Karpas-422 (cell line): ENCODE measurements around the gene KCNN3. TPM values are rescaled to one million over a fixed set of nuclear protein-coding genes. Genes with fewer than 3 reads are reported as not detected.

Experiments used
- DNase-seq: peaks from one replicate; pipeline ENCODE4 v3.0.0-alpha.2; 2015
- H2AFZ ChIP-seq: fragments of 200-600 bp; sonication (generic); 2 replicates; pipeline ENCODE4 v1.6.1; 2014; ENCODE audit warnings: antibody characterized with exemption, low read length, mixed read lengths
- H3K27ac ChIP-seq: fragments of 200-600 bp; sonication (generic); 2 replicates; pipeline ENCODE4 v1.5.1; 2014; ENCODE audit warnings: mild to moderate bottlenecking, low read length, moderate library complexity
- H3K27me3 ChIP-seq: fragments of 200-600 bp; sonication (generic); 2 replicates; pipeline ENCODE4 v1.6.1; 2014; ENCODE audit warnings: low read length, mixed read lengths
- H3K36me3 ChIP-seq: fragments of 200-600 bp; sonication (generic); 2 replicates; pipeline ENCODE4 v1.6.1; 2014; ENCODE audit warnings: low read length, mixed read lengths; ENCODE audit not compliant: insufficient read depth
- H3K4me1 ChIP-seq: fragments of 200-600 bp; sonication (generic); 2 replicates; pipeline ENCODE4 v1.6.1; 2014; ENCODE audit warnings: mild to moderate bottlenecking, low read length, mixed read lengths
- H3K4me2 ChIP-seq: fragments of 200-600 bp; sonication (generic); 2 replicates; pipeline ENCODE4 v1.6.1; 2014; ENCODE audit warnings: low read length, low read depth, mild to moderate bottlenecking; ENCODE audit not compliant: poor library complexity, severe bottlenecking
- H3K4me3 ChIP-seq: fragments of 200-600 bp; sonication (generic); 2 replicates; pipeline ENCODE4 v1.5.1; 2014; ENCODE audit warnings: mild to moderate bottlenecking, antibody characterized with exemption, low read length, mixed read lengths
- H3K79me2 ChIP-seq: fragments of 200-600 bp; sonication (generic); 2 replicates; pipeline ENCODE4 v1.6.1; 2014; ENCODE audit warnings: mild to moderate bottlenecking, low read length, mixed read lengths
- H3K9ac ChIP-seq: fragments of 200-600 bp; sonication (generic); 2 replicates; pipeline ENCODE4 v1.6.0; 2014; ENCODE audit warnings: low read length
- H3K9me2 ChIP-seq: fragments of 200-600 bp; sonication (generic), shearing (Covaris generic); replicated peaks from 2 replicates; pipeline ENCODE4 v1.6.0; 2014; ENCODE audit warnings: mild to moderate bottlenecking, low read length, moderate library complexity; ENCODE audit not compliant: insufficient read depth
- H3K9me3 ChIP-seq: fragments of 300-700, 200-600 bp; sonication (generic); 2 replicates; pipeline ENCODE4 v1.6.1; 2014; ENCODE audit warnings: low read length, mixed read lengths
- H4K20me1 ChIP-seq: fragments of 200-600 bp; sonication (generic); 2 replicates; pipeline ENCODE4 v1.6.1; 2014; ENCODE audit warnings: mild to moderate bottlenecking, antibody characterized with exemption, low read length, low read depth; ENCODE audit not compliant: insufficient read depth
- total RNA-seq: library from RNA; depleted of rRNA; stranded (reverse); fragments of >200 nt; shearing (Covaris generic); gene quantifications from 2 replicates; pipeline ENCODE4 v1.2.3, GENCODE V29; 2014; ENCODE audit warnings: low replicate concordance

Gene KCNN3
- total RNA-seq, 1 experiment from 2014 or later: 68.2 TPM

GRCh38 chr1:154856049-154856448 lies 14.0 kb downstream of the KCNN3 start:
- Histone ChIP-seq H3K9ac (peak overlapping the region; percentile 65; the same call in 1 of the 2 replicates), H4K20me1 (no peaks in the 10 kb centered on the region), H3K4me2 (peak overlapping the region; percentile 83), H3K9me2 (no peaks in the 10 kb centered on the region), H3K27ac (peak overlapping the region; percentile 97), H3K27me3 (no peaks in the 10 kb centered on the region), H3K9me3 (no peaks in the 10 kb centered on the region), H3K4me3 (peak overlapping the region; percentile 58; the same call in 1 of the 2 replicates), H3K79me2 (peaks cover 72% of the 10 kb centered on the region), H3K4me1 (peaks cover 79% of the 10 kb centered on the region), H2AFZ (no peak overlapping the region), H3K36me3 (peaks cover 7% of the 10 kb centered on the region; the same call in 1 of the 2 replicates)
- no peak for DNase-seq

GRCh38 chr1:154855186-154855851 lies 14.8 kb downstream of the KCNN3 start:
- Histone ChIP-seq H3K27me3 (no peaks in the 10 kb centered on the region), H2AFZ (no peak overlapping the region), H3K9me2 (no peaks in the 10 kb centered on the region), H3K9me3 (no peaks in the 10 kb centered on the region), H4K20me1 (no peaks in the 10 kb centered on the region), H3K4me1 (peaks cover 77% of the 10 kb centered on the region), H3K4me2 (peak overlapping the region; percentile 83), H3K27ac (peak overlapping the region; percentile 97; the same call in 1 of the 2 replicates), H3K36me3 (peaks cover 7% of the 10 kb centered on the region; the same call in 1 of the 2 replicates), H3K79me2 (peaks cover 78% of the 10 kb centered on the region), H3K9ac (no peak overlapping the region; the same call in 1 of the 2 replicates), H3K4me3 (no peak overlapping the region)
- no peak for DNase-seq

GRCh38 chr1:154852845-154853244 lies 17.2 kb downstream of the KCNN3 start:
- H3K4me2 ChIP-seq: no peak overlapping the region
- no peak overlapping the region for H3K9ac ChIP-seq
- H3K27ac ChIP-seq: 0 out of 2 replicates have a peak overlapping the region, but pooled peaks have one; percentile 16
- DNase-seq: no peak
- H4K20me1 ChIP-seq: no peaks in the 10 kb centered on the region
- H3K9me2 ChIP-seq: no peaks in the 10 kb centered on the region
- no peak overlapping the region for H3K4me3 ChIP-seq
- H3K4me1 ChIP-seq: peaks cover 77% of the 10 kb centered on the region
- H3K79me2 ChIP-seq: peaks cover 84% of the 10 kb centered on the region
- no peak overlapping the region for H2AFZ ChIP-seq
- peaks cover 7% of the 10 kb centered on the region; the same call in 1 of the 2 replicates for H3K36me3 ChIP-seq
- no peaks in the 10 kb centered on the region for H3K27me3 ChIP-seq
- no peaks in the 10 kb centered on the region for H3K9me3 ChIP-seq

- Histone ChIP-seq H3K27ac (peak overlapping the region; percentile 20; the same call in 1 of the 2 replicates), H3K4me2 (peak overlapping the region; percentile 4), H3K4me1 (peaks cover 77% of the 10 kb centered on the region), H3K27me3 (no peaks in the 10 kb centered on the region), H3K9me2 (no peaks in the 10 kb centered on the region), H3K9me3 (no peaks in the 10 kb centered on the region), H4K20me1 (no peaks in the 10 kb centered on the region), H3K4me3 (no peak overlapping the region), H3K9ac (0 out of 2 replicates have a peak overlapping the region, but pooled peaks have one; percentile 10), H3K79me2 (peaks cover 86% of the 10 kb centered on the region), H3K36me3 (peaks cover 7% of the 10 kb centered on the region; the same call in 1 of the 2 replicates), H2AFZ (no peak overlapping the region)
- peak; percentile 72 for DNase-seq
These were observed 18.5 kb downstream of the KCNN3 start for GRCh38 chr1:154851392-154852177.

GRCh38 chr1:154849645-154850131 lies 20.4 kb downstream of the KCNN3 start:
- Histone ChIP-seq H3K9me2 (no peaks in the 10 kb centered on the region), H3K36me3 (no peaks in the 10 kb centered on the region), H3K27me3 (no peaks in the 10 kb centered on the region), H3K9me3 (no peaks in the 10 kb centered on the region), H3K9ac (no peak overlapping the region), H4K20me1 (no peaks in the 10 kb centered on the region), H3K4me2 (no peak overlapping the region), H2AFZ (no peak overlapping the region), H3K4me1 (peaks cover 82% of the 10 kb centered on the region), H3K27ac (peak overlapping the region; percentile 28; the same call in 1 of the 2 replicates), H3K79me2 (peaks cover 89% of the 10 kb centered on the region), H3K4me3 (no peak overlapping the region)
- DNase-seq: no peak

GRCh38 chr1:154848983-154849382 lies 21.1 kb downstream of the KCNN3 start:
- H3K27me3 ChIP-seq: no peaks in the 10 kb centered on the region
- H3K4me1 ChIP-seq: peaks cover 86% of the 10 kb centered on the region
- H4K20me1 ChIP-seq: no peaks in the 10 kb centered on the region
- H2AFZ ChIP-seq: no peak overlapping the region
- no peaks in the 10 kb centered on the region for H3K9me2 ChIP-seq
- no peak overlapping the region for H3K9ac ChIP-seq
- 0 out of 2 replicates have a peak overlapping the region, but pooled peaks have one; percentile 28 for H3K27ac ChIP-seq
- no peak overlapping the region for H3K4me2 ChIP-seq
- no peaks in the 10 kb centered on the region for H3K36me3 ChIP-seq
- no peaks in the 10 kb centered on the region for H3K9me3 ChIP-seq
- H3K4me3 ChIP-seq: no peak overlapping the region
- DNase-seq: no peak
- peaks cover 91% of the 10 kb centered on the region for H3K79me2 ChIP-seq

DNA sequence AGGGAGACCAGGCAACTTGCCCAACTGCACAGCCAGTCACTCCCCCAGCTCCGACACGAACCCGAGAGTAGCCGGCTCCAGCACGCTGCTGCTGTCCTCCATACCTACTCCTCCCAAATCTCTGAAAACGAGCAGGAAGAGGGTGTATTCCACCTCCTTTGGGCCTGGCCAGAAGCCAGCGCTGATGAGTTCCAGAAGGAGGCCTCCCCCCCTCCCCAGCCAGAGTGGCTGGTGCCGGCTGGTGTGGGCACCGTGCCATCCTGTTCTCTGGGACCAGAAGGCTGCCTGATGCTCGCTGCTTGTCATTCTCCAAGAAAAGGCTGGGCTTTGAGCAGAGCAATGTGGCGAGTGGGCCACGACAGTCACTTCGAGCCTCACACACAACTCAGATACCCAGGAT lies 22.2 kb downstream of the KCNN3 start:
- Histone ChIP-seq H2AFZ (no peak overlapping the region), H3K4me1 (peaks cover 96% of the 10 kb centered on the region), H3K9me2 (no peaks in the 10 kb centered on the region), H3K9me3 (no peaks in the 10 kb centered on the region), H3K4me3 (no peak overlapping the region), H3K27me3 (no peaks in the 10 kb centered on the region), H3K27ac (no peak overlapping the region), H3K79me2 (peaks cover 96% of the 10 kb centered on the region), H4K20me1 (no peaks in the 10 kb centered on the region), H3K36me3 (no peaks in the 10 kb centered on the region), H3K4me2 (peak overlapping the region; percentile 52), H3K9ac (0 out of 2 replicates have a peak overlapping the region, but pooled peaks have one; percentile 21)
- DNase-seq: no peak
